Trophoblast cell (in vitro differentiated cells and primary cell): ENCODE data around the gene NHS.

Source experiments
- DNase-seq, 2 donors: peaks; one replicate each; pipeline ENCODE4 v3.0.0-alpha.2; 2016
- H2AFZ ChIP-seq: 2 replicates; pipeline ENCODE4 v1.6.1; 2013; ENCODE audit warnings: low read length, moderate library complexity, mild to moderate bottlenecking; ENCODE audit not compliant: insufficient read depth, poor library complexity
- H2AK5ac ChIP-seq: 2 replicates; pipeline ENCODE4 v1.6.1; 2013; ENCODE audit warnings: mild to moderate bottlenecking, low read length
- H2BK120ac ChIP-seq: 2 replicates; pipeline ENCODE4 v1.6.1; 2013; ENCODE audit warnings: low read length, mild to moderate bottlenecking, moderate library complexity; ENCODE audit not compliant: insufficient read depth, poor library complexity
- H2BK12ac ChIP-seq: 2 replicates; pipeline ENCODE4 v1.6.1; 2013; ENCODE audit warnings: mild to moderate bottlenecking, low read length, moderate library complexity
- H2BK5ac ChIP-seq: 2 replicates; pipeline ENCODE4 v1.6.1; 2013; ENCODE audit warnings: low read length, low read depth, moderate library complexity, mild to moderate bottlenecking; ENCODE audit not compliant: poor library complexity
- H3K14ac ChIP-seq: 2 replicates; pipeline ENCODE4 v1.6.1; 2013; ENCODE audit warnings: mild to moderate bottlenecking, low read length
- H3K18ac ChIP-seq: 2 replicates; pipeline ENCODE4 v1.6.1; 2013; ENCODE audit warnings: mild to moderate bottlenecking, low read length
- H3K23ac ChIP-seq: 2 replicates; pipeline ENCODE4 v1.6.1; 2013; ENCODE audit warnings: low read length
- H3K27ac ChIP-seq: 2 replicates; pipeline ENCODE4 v1.5.1; 2013; ENCODE audit warnings: low read depth, mild to moderate bottlenecking, inconsistent platforms, low read length, moderate library complexity
- H3K27me3 ChIP-seq: 2 replicates; pipeline ENCODE4 v1.6.1; 2013; ENCODE audit warnings: inconsistent platforms, mild to moderate bottlenecking, low read length, moderate library complexity; ENCODE audit not compliant: insufficient read depth
- H3K36me3 ChIP-seq, 2 experiments: 1 replicate in 1 of 2; 2 replicates in 1 of 2; pipeline ENCODE4 v1.6.1; 2013; ENCODE audit warnings: low read length in 2 of 2, mild to moderate bottlenecking in 2 of 2, moderate library complexity in 1 of 2; ENCODE audit not compliant: insufficient read depth in 2 of 2, control insufficient read depth in 1 of 2
- H3K4ac ChIP-seq: 2 replicates; pipeline ENCODE4 v1.6.1; 2013; ENCODE audit warnings: low read depth, mild to moderate bottlenecking, low read length, moderate library complexity
- H3K4me1 ChIP-seq, 2 experiments: 1 replicate in 1 of 2; 2 replicates in 1 of 2; pipeline ENCODE4 v1.6.1; 2013; ENCODE audit warnings: low read length in 2 of 2, mild to moderate bottlenecking in 2 of 2, moderate library complexity in 1 of 2; ENCODE audit not compliant: insufficient read depth in 2 of 2, control insufficient read depth in 1 of 2
- H3K4me2 ChIP-seq: 2 replicates; pipeline ENCODE4 v1.6.1; 2013; ENCODE audit warnings: inconsistent platforms, mild to moderate bottlenecking, low read length, moderate library complexity
- H3K4me3 ChIP-seq: 2 replicates; pipeline ENCODE4 v1.5.1; 2013; ENCODE audit warnings: mild to moderate bottlenecking, low read depth, low read length, inconsistent platforms
- H3K79me1 ChIP-seq: one replicate; pipeline ENCODE4 v1.6.1; 2013; ENCODE audit warnings: low read length
- H3K79me2 ChIP-seq: 2 replicates; pipeline ENCODE4 v1.6.1; 2013; ENCODE audit warnings: low read length, mild to moderate bottlenecking; ENCODE audit not compliant: control insufficient read depth, insufficient read depth, poor library complexity
- H3K9ac ChIP-seq: 2 replicates; pipeline ENCODE4 v1.6.1; 2013; ENCODE audit warnings: mild to moderate bottlenecking, low read length
- H3K9me3 ChIP-seq: 2 replicates; pipeline ENCODE4 v1.6.1; 2013; ENCODE audit warnings: low read depth, mild to moderate bottlenecking, control low read depth, inconsistent platforms, low read length; ENCODE audit not compliant: insufficient read depth
- H4K12ac ChIP-seq: 2 replicates; pipeline ENCODE4 v1.6.1; 2013; ENCODE audit warnings: low read depth, mild to moderate bottlenecking, low read length, moderate library complexity
- H4K8ac ChIP-seq: 2 replicates; pipeline ENCODE4 v1.6.1; 2013; ENCODE audit warnings: low read depth, mild to moderate bottlenecking, low read length, moderate library complexity
- H4K91ac ChIP-seq: one replicate; pipeline ENCODE4 v1.6.1; 2013; ENCODE audit warnings: low read depth, mild to moderate bottlenecking, low read length, moderate library complexity
- WGBS: extraction: QIAGEN DNeasy Blood & Tissue Kit; methylation state at CpG from one replicate; pipeline ENCODE4 v1.1.7; 2013; ENCODE audit warnings: missing lambda C conversion rate; ENCODE audit not compliant: insufficient read length, insufficient coverage; ENCODE audit errors: extremely low coverage; 5-methylcytosine and 5-hydroxymethylcytosine counted together

The NHS gene

GRCh38 chrX:17628976-17629375 lies 254.0 kb downstream of the NHS start:
- Histone ChIP-seq H2AFZ (no peak overlapping the region), H2BK120ac (no peak overlapping the region), H3K27me3 (no peaks in the 10 kb centered on the region), H3K14ac (no peak overlapping the region), H4K8ac (no peak overlapping the region), H3K79me1 (no peaks in the 10 kb centered on the region), H4K12ac (no peak overlapping the region), H3K27ac (no peak overlapping the region), H3K4me2 (no peak overlapping the region), H3K18ac (no peak overlapping the region), H2BK5ac (no peak overlapping the region), H3K4me3 (no peak overlapping the region), H3K4ac (no peak overlapping the region), H3K36me3 (no peaks in the 10 kb centered on the region), H4K91ac (no peak overlapping the region), H2BK12ac (no peak overlapping the region), H3K79me2 (no peaks in the 10 kb centered on the region), H2AK5ac (no peak overlapping the region), H3K23ac (no peak overlapping the region), H3K9ac (no peak overlapping the region), H3K4me1 (no peaks in the 10 kb centered on the region), H3K9me3 (no peaks in the 10 kb centered on the region)
- no peak for DNase-seq

DNA sequence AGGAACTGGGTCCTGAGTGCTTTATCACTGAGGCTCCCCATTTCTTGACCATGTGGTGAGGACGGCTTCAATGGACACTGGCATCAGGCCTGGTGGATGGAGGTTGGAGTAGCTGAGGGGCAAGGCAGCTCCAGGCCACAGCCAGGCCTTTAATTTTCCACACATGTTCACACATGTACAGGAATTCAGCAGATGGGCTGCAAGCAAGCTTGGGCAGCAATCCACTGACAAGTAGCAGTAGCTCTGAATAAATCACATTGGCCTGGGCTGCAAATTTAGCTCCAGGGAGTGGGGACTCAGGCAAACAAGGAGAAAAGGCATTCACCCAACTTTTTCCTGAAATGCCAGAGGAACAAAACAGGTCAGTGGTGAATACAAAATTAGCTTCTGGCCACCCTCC lies 254.5 kb downstream of the NHS start:
- Histone ChIP-seq H3K27me3 (no peaks in the 10 kb centered on the region), H2BK12ac (no peak overlapping the region)

GRCh38 chrX:17631647-17632046 lies 256.6 kb downstream of the NHS start:
- Histone ChIP-seq H3K23ac (no peak overlapping the region), H3K79me1 (no peaks in the 10 kb centered on the region), H2AFZ (no peak overlapping the region), H3K4me1 (no peaks in the 10 kb centered on the region), H3K4me3 (no peak overlapping the region), H3K14ac (no peak overlapping the region), H3K79me2 (no peaks in the 10 kb centered on the region), H4K91ac (no peak overlapping the region), H2AK5ac (no peak overlapping the region), H3K9ac (no peak overlapping the region), H3K4ac (no peak overlapping the region), H3K27me3 (no peaks in the 10 kb centered on the region), H3K18ac (no peak overlapping the region), H3K9me3 (no peaks in the 10 kb centered on the region), H4K12ac (no peak overlapping the region), H3K36me3 (no peaks in the 10 kb centered on the region), H2BK12ac (no peak overlapping the region), H4K8ac (no peak overlapping the region), H2BK120ac (no peak overlapping the region), H3K27ac (no peak overlapping the region), H3K4me2 (no peak overlapping the region), H2BK5ac (no peak overlapping the region)
- no peak for DNase-seq
- WGBS = no CpG with 5 or more reads among the region's 3 CpGs

More for the DNA sequence above, 254.5 kb downstream of the NHS start:
- Histone ChIP-seq H3K79me1 (no peaks in the 10 kb centered on the region), H2AFZ (no peak overlapping the region), H2BK5ac (no peak overlapping the region), H3K36me3 (no peaks in the 10 kb centered on the region), H3K27ac (no peak overlapping the region), H3K4me1 (no peaks in the 10 kb centered on the region), H3K4me2 (no peak overlapping the region), H4K91ac (no peak overlapping the region), H3K4ac (no peak overlapping the region), H4K8ac (no peak overlapping the region), H3K9me3 (no peaks in the 10 kb centered on the region), H3K14ac (no peak overlapping the region), H3K79me2 (no peaks in the 10 kb centered on the region), H4K12ac (no peak overlapping the region), H3K23ac (no peak overlapping the region), H3K18ac (no peak overlapping the region), H2BK120ac (no peak overlapping the region), H3K9ac (no peak overlapping the region), H3K4me3 (no peak overlapping the region), H2AK5ac (no peak overlapping the region)
- DNase-seq = no peak
- no CpG with 5 or more reads among the region's 1 CpG for WGBS

DNA sequence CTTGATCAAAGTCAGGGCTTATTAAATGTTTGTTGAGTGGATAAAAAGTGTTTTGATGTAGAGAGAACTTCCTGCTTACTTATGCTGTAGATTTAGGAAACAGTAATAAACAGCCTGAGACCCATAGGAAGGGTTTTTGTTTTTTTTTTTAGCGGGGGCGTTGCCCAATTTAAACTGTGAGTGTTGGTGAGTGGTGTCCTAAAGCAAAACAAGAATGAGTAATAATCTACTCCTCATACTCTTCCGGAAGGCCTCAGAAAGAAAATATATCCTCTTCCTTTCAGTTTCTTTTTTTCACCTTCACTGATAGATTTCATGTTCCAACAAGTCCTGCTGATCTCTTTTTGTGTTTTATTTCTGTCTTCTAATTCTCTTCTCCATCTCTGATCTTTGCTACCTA lies 257.9 kb downstream of the NHS start:
- Histone ChIP-seq H3K23ac (no peak overlapping the region), H3K79me1 (no peaks in the 10 kb centered on the region), H3K79me2 (no peaks in the 10 kb centered on the region), H3K36me3 (no peaks in the 10 kb centered on the region), H3K14ac (no peak overlapping the region), H2BK120ac (no peak overlapping the region), H2AK5ac (no peak overlapping the region), H3K4me2 (no peak overlapping the region), H3K4ac (no peak overlapping the region), H3K4me1 (no peaks in the 10 kb centered on the region), H2AFZ (no peak overlapping the region), H3K27ac (no peak overlapping the region), H3K9ac (no peak overlapping the region), H4K8ac (no peak overlapping the region), H3K18ac (no peak overlapping the region), H4K91ac (no peak overlapping the region), H3K27me3 (no peaks in the 10 kb centered on the region), H3K4me3 (no peak overlapping the region), H3K9me3 (no peaks in the 10 kb centered on the region), H4K12ac (no peak overlapping the region), H2BK5ac (no peak overlapping the region), H2BK12ac (no peak overlapping the region)
- WGBS = no CpG with 5 or more reads among the region's 3 CpGs
- DNase-seq = no peak
